ENCODE data around the gene SEC14L3. TPM values are rescaled to one million over a fixed set of nuclear protein-coding genes. Genes with fewer than 3 reads are reported as not detected.
A peak's percentile ranks its signal among the peaks of the same experiment; 100 is the strongest.

The SEC14L3 gene
- total and polyA plus RNA-seq, 2 of the 13 experiments (the other 11 are each of a cell fraction or from before 2014, with no cell fraction given), result not detected

- H3K79me2 ChIP-seq (ENCODE audit: insufficient read depth, low read length), result no peaks in the 10 kb centered on the region
- no peak overlapping the region for H3K4me3 ChIP-seq (replicated peaks in 1 of 3; ENCODE audit: insufficient read depth in 1 of 3, low read depth in 2 of 3, low read length in 3 of 3)
- intact Hi-C loops (cut with micrococcal nuclease; ENCODE audit: unreplicated experiment) (no loop called here), in situ Hi-C loops (cut with HindIII; ENCODE audit: extremely low pct_ligation_motif_present, low pct_unique_long_range_greater_than_20kb) (no loop called here)
- ChIA-PET POLR2A (no interaction called here), CTCF (ENCODE audit: low intra/inter-chr PET ratio, low total read pairs) (no interaction called here)
- no peak for DNase-seq (ENCODE audit: low spot score)
- H4K20me1 ChIP-seq (ENCODE audit: insufficient read depth, low read length), result no peaks in the 10 kb centered on the region
- H2AFZ ChIP-seq (ENCODE audit: low read length), result no peak overlapping the region
- no peak overlapping the region for H3K4me2 ChIP-seq (ENCODE audit: low read depth, low read length)
- H3K36me3 ChIP-seq (replicated peaks in 1 of 2; ENCODE audit: control insufficient read depth in 1 of 2, insufficient read depth in 2 of 2, low read length in 2 of 2), result no peaks in the 10 kb centered on the region
- no peak overlapping the region for H3K9ac ChIP-seq (ENCODE audit: insufficient read depth, low read depth, low read length)
- H3K27ac ChIP-seq (ENCODE audit: extremely low read length, insufficient read depth, low read length), result no peak overlapping the region
- ATAC-seq, result peak; percentile 38; the same call in 1 of the 3 replicates
- no peaks in the 10 kb centered on the region for H3K9me3 ChIP-seq (ENCODE audit: low read length)
- no TSS peak for BruUV-seq (replicated peaks)
- WGBS (ENCODE audit: low lambda C conversion rate), result 27% methylated on average over 6 of the region's 6 CpGs
- H3K27me3 ChIP-seq (ENCODE audit: control insufficient read depth in 1 of 2, insufficient read depth in 2 of 2, low read length in 2 of 2), result peaks cover 0 to 4% of the 10 kb centered on the region in 2 experiments; a peak in 1 of 5 replicates
- FAIRE-seq, result no peak
- no peaks in the 10 kb centered on the region for H3K4me1 ChIP-seq (ENCODE audit: insufficient read depth, low read length)
- TF ChIP-seq ZSCAN20 (CRISPR knock-in tag; IDR thresholded peaks at IDR 0.05; ENCODE audit: borderline replicate concordance) (no peak), CTCF (CRISPR knock-in tag; IDR thresholded peaks at IDR 0.05) (peak; percentile 36), CERS6 (CRISPR knock-in tag; IDR thresholded peaks at IDR 0.05) (no peak), STAG1 (CRISPR knock-in tag; IDR thresholded peaks at IDR 0.05) (0 out of 2 replicates have a peak, but pooled peaks have one; percentile 6), HOMEZ (CRISPR knock-in tag; IDR thresholded peaks at IDR 0.05; ENCODE audit: low read depth) (no peak), HIVEP1 (CRISPR knock-in tag; IDR thresholded peaks at IDR 0.05) (no peak), ZNF10 (CRISPR knock-in tag; IDR thresholded peaks at IDR 0.05; ENCODE audit: borderline replicate concordance, low read depth) (no peak), ATF1 (CRISPR knock-in tag; IDR thresholded peaks at IDR 0.05) (no peak), CEBPB (IDR thresholded peaks at IDR 0.05; ENCODE audit: borderline replicate concordance, low read depth, low read length) (peak; percentile 56), ZNF577 (CRISPR knock-in tag; IDR thresholded peaks at IDR 0.05; ENCODE audit: borderline replicate concordance, low read depth) (no peak), POLR2G (IDR thresholded peaks at IDR 0.05; ENCODE audit: low read depth, low read length) (no peak), TOE1 (CRISPR knock-in tag; IDR thresholded peaks at IDR 0.05) (no peak)
- TF ChIP-seq, protein P1, sequence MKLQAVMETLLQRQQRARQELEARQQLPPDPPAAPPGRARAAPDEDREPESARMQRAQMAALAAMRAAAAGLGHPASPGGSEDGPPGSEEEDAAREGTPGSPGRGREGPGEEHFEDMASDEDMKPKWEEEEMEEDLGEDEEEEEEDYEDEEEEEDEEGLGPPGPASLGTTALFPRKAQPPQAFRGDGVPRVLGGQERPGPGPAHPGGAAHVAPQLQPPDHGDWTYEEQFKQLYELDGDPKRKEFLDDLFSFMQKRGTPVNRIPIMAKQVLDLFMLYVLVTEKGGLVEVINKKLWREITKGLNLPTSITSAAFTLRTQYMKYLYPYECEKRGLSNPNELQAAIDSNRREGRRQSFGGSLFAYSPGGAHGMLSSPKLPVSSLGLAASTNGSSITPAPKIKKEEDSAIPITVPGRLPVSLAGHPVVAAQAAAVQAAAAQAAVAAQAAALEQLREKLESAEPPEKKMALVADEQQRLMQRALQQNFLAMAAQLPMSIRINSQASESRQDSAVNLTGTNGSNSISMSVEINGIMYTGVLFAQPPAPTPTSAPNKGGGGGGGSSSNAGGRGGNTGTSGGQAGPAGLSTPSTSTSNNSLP (IDR thresholded peaks at IDR 0.05; ENCODE audit: low read depth, low read length), result no peak
These were observed 17.9 kb downstream of the SEC14L3 start for GRCh38 chr22:30453731-30454510.

All from HepG2 (cell line).